Progenitor cell of endocrine pancreas (in vitro differentiated cells): Measurements from ENCODE around the gene OVCH2. TPM values are rescaled to one million over a fixed set of nuclear protein-coding genes. Genes with fewer than 3 reads are reported as not detected.

Source experiments
- DNase-seq: peaks from one replicate; pipeline ENCODE4 v3.0.0; 2021; ENCODE audit warnings: low spot score; ENCODE audit not compliant: unreplicated experiment
- H3K27ac Mint-ChIP-seq: 2 replicates; pipeline ENCODE4 v1.8.0; 2021; ENCODE audit warnings: mild to moderate bottlenecking, moderate library complexity, mixed read lengths
- H3K27me3 Mint-ChIP-seq: 2 replicates; pipeline ENCODE4 v1.8.0; 2021; ENCODE audit warnings: mixed read lengths
- H3K36me3 Mint-ChIP-seq: 2 replicates; pipeline ENCODE4 v1.8.0; 2022; ENCODE audit warnings: mixed read lengths; ENCODE audit not compliant: insufficient read depth
- H3K4me1 Mint-ChIP-seq: 2 replicates; pipeline ENCODE4 v1.8.0; 2021; ENCODE audit warnings: low read depth, mixed read lengths
- H3K4me3 Mint-ChIP-seq: 2 replicates; pipeline ENCODE4 v1.8.0; 2021; ENCODE audit warnings: low read depth, mild to moderate bottlenecking, moderate library complexity, mixed read lengths
- H3K9me3 Mint-ChIP-seq: 2 replicates; pipeline ENCODE4 v1.8.0; 2021; ENCODE audit warnings: low read depth, mixed read lengths
- CTCF ChIP-seq: fragments of 200-600 bp; sonication (generic); IDR thresholded peaks from one replicate; pipeline ENCODE4 v1.5.0; 2021; ENCODE audit warnings: antibody characterized with exemption, mild to moderate bottlenecking; ENCODE audit not compliant: unreplicated experiment
- total RNA-seq: library from RNA; stranded (reverse); gene quantifications from 2 replicates; pipeline ENCODE4 v1.2.1, GENCODE V29; 2021

The OVCH2 gene
- total RNA-seq, 1 donor from 2014 or later = not detected

GRCh38 chr11:7648264-7648663, 58.0 kb downstream of the OVCH2 start:
- no peak overlapping the region for H3K4me3 Mint-ChIP-seq
- no peak for DNase-seq
- peaks cover 38% of the 10 kb centered on the region for H3K36me3 Mint-ChIP-seq
- H3K9me3 Mint-ChIP-seq = no peaks in the 10 kb centered on the region
- no peak for TF ChIP-seq CTCF
- peaks cover 17% of the 10 kb centered on the region for H3K4me1 Mint-ChIP-seq
- H3K27ac Mint-ChIP-seq = peak overlapping the region; percentile 52
- no peaks in the 10 kb centered on the region for H3K27me3 Mint-ChIP-seq

GRCh38 chr11:7646866-7647265, 59.4 kb downstream of the OVCH2 start:
- Mint-ChIP-seq H3K27ac (no peak overlapping the region), H3K27me3 (no peaks in the 10 kb centered on the region), H3K4me1 (peaks cover 17% of the 10 kb centered on the region), H3K36me3 (peaks cover 40% of the 10 kb centered on the region), H3K9me3 (no peaks in the 10 kb centered on the region), H3K4me3 (no peak overlapping the region)
- no peak for DNase-seq
- no peak for TF ChIP-seq CTCF

- no peak for DNase-seq
- Mint-ChIP-seq H3K27me3 (no peaks in the 10 kb centered on the region), H3K4me1 (peaks cover 17% of the 10 kb centered on the region), H3K27ac (no peak overlapping the region), H3K36me3 (peaks cover 43% of the 10 kb centered on the region), H3K9me3 (no peaks in the 10 kb centered on the region), H3K4me3 (no peak overlapping the region)
- no peak for TF ChIP-seq CTCF
These were observed 61.1 kb downstream of the OVCH2 start for GRCh38 chr11:7645206-7645605.

GRCh38 chr11:7643314-7643713, 63.0 kb downstream of the OVCH2 start:
- H3K36me3 Mint-ChIP-seq = peaks cover 38% of the 10 kb centered on the region
- no peaks in the 10 kb centered on the region for H3K27me3 Mint-ChIP-seq
- no peak for DNase-seq
- TF ChIP-seq CTCF = no peak
- H3K27ac Mint-ChIP-seq = no peak overlapping the region
- no peaks in the 10 kb centered on the region for H3K9me3 Mint-ChIP-seq
- peaks cover 17% of the 10 kb centered on the region for H3K4me1 Mint-ChIP-seq
- H3K4me3 Mint-ChIP-seq = no peak overlapping the region

GRCh38 chr11:7642747-7643146, 63.5 kb downstream of the OVCH2 start:
- Mint-ChIP-seq H3K4me1 (peaks cover 11% of the 10 kb centered on the region), H3K36me3 (peaks cover 37% of the 10 kb centered on the region), H3K27ac (no peak overlapping the region), H3K9me3 (no peaks in the 10 kb centered on the region), H3K27me3 (no peaks in the 10 kb centered on the region), H3K4me3 (no peak overlapping the region)
- TF ChIP-seq CTCF = no peak
- DNase-seq = no peak
